HG03060 (cell line): Measurements from ENCODE around the gene FAP.

ENCODE experiments used
- ATAC-seq: cut with Tn5 transposase; IDR thresholded peaks from one replicate; pipeline ENCODE4 v1.9.1; 2021; ENCODE audit warnings: low read depth, moderate number of reproducible peaks; ENCODE audit not compliant: unreplicated experiment

The FAP gene

DNA sequence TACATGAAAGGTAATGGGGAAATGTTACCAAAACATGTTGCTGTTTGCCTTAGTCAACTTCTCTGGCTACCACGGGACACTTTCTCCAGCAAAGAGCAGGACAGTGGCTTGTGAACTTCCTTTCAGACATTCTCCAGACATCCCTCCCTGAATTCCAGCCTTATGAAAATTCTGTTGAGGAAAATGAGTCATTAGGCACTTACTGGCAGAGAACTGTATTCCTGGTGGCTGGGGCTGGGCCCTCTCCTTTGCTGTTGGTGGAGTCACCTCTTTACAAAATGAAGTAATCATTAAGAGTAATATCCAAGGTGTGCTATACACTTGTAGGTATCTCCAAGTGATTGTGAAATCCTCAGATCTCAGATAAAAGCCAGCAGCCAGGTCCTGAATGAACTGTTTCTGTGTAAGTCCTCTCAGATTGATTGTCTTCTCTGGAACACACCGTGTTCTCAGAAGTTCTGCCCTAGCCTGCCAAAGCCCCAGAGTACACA is 1.3 kb upstream of the FAP start:
- no peak for ATAC-seq

DNA sequence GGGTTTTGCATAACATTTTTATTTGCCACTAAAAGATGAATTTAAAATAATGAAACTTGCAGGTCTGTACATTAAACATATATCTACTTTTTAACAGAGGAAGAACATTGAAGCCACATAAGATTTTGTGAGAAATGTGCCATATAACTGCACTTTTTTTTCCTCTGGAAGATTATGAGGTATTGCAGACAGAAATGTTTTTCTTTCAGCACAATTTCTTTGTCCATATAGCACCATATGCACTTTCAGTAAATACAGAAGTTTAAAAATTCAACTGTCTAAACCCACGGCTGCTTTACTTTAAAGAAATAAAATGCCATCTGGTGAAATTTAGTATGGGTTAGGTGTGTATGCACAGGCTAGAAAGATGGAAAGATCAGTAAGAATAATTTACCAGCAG is 470 bp upstream of the FAP start:
- no peak for ATAC-seq

DNA sequence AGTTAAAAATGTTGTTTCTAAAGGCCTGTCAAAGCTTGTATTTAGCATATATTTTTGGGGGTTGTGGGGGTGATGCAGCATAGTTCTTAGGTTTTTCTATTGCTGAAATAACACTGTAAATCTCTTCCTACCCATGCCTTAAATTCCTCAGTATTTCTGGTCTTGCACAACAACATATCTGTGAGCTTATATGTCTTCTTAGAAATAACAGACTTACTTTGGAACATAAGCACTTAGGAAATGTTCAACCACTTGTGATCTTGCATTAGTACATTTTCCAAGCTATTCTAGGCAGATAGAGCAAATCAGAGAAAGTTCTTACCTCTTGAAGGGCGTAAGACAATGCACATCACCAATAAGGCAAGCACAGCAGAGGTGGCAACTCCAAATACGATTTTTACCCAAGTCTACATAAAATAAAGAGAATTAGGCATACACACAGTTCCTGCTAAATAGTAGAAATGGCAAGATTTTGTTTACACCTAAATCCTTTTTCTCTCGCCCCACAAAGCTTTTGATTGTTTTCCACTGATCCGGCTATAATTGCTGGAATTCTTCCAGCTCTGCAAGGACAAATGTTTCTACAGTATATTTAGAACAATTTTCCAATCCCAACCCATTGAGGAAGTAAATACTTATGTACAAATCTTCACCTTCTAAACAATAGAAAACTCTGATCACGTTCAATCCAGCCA is 512 bp downstream of the FAP start:
- ATAC-seq = no peak

DNA sequence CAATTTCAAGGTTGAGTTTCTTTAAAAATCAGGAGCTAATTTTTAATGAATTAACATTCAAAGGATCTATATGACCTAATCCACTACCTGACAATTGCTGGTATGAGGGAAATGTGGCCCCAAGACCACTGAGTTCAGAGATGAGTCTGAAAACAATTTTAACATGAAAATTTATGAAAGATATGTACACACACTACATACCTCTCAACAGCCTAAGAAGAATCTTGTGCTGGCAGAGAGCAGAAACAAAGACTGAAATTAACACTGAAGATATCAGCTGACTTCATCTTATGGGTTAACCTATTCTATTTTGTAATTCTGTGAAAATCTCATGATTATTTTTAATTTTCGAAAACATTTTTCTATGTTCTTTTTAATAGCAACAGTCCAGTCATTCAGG is 1.7 kb downstream of the FAP start:
- ATAC-seq = no peak

DNA sequence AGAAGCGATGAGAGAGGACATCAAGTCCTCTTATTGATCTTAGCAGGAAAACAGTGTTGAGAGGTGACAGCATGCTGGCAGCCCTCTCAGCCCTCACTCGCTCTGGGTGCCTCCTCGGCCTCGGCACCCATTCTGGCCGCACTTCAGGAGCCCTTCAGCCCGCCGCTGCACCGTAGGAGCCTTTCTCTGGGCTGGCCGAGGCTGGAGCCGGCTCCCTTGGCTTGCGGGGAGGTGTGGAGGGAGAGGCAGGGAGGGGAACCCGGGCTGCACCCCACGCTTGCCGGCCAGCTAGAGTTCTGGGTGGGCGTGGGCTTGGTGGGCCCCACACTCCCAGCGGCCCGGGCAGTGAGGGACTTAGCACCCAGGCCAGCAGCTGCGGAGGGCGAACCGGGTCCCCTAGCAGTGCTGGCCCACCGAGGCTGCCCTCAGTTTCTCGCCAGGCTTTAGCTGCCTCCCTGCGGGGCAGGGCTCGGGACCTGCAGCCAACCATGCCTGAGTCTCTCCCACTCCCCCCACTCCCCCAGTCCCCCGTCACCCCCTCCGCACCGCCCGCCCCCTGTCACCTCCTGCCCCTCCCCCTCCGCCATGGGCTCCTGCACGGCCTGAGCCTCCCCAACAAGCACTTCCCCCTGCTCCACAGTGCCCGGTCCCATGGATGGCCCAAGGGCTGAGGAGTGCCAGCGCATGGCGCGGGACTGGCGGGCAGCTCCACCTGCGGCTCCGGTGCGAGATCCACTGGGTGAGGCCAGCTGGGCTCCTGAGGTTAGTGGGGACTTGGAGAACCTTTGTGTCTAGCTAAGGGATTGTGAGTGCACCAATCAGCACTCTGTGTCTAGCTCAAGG is 8.4 kb downstream of the FAP start:
- no peak for ATAC-seq

DNA sequence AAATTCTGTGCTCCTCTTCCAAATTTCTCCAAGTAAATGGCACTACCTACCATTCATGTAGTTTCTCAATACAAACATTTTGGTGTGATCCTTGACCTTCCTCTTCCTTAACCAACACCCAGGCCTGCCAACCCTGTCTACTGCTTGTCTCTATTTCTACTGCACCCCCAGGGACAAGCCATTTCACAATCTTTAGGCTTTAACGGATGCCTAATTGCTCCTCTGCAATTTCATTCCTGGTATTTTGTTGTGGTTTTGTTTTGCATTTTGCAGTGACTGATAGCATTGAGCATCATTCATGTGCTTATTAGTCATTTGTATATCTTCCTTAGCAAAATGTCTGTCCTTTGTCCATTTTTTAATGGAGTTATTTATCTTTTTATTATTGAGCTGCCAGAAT is 10.0 kb downstream of the FAP start:
- ATAC-seq = no peak

DNA sequence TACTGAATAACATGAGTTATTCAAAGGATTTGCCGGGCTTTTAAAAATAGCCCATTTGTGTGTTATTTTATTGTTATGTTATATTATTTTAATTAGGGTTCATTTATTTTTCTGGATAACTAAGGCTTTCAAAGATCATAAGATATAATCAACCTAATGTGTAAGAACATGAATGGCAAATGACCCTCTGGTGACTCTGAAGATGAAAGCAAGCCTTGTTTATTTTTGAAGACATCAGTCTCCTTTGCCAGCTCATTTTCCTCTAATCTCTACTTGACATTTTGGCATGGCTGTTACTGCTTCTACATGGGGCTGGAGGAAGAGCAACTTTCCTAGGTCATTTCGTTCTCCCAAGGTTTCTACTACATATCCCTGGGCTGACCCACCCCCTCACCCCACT is 10.6 kb downstream of the FAP start:
- no peak for ATAC-seq

DNA sequence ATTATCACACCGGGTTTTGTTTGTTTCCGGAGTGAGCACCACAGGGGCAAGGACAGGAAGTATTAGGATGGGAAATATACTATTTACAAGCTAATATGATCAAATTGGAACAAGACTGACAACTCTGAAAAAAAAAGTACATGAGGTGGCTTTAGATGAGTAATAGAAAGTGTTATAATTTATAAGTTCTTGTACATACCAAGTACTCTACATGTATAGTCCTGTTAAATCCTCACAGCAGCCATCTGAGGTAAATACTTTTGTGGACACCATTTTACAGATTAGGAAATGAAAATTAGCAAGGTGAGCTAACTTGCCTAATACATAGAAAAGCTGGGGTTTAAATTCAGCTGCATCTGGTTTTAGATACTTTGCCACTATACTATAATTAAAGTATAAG is 11.2 kb downstream of the FAP start:
- no peak for ATAC-seq

DNA sequence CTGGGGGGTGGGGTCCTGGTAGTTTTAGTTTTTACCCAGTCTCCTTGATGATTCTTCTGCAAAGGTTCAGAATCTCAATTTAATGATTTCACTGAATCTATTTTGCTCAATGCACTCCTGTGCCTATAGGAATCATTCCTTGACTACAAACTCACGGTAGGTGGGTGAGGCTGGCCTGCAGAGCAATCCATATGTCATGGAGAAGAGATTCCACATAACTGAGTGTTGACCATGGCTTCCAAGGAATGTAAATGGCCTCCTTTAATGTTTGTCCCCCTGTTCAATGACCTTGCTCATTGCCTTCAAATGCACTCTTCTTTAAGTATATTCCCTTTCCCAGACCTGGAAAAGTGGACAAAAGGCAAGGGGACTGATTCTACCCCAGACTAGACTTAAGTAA is 12.5 kb downstream of the FAP start:
- ATAC-seq = no peak

DNA sequence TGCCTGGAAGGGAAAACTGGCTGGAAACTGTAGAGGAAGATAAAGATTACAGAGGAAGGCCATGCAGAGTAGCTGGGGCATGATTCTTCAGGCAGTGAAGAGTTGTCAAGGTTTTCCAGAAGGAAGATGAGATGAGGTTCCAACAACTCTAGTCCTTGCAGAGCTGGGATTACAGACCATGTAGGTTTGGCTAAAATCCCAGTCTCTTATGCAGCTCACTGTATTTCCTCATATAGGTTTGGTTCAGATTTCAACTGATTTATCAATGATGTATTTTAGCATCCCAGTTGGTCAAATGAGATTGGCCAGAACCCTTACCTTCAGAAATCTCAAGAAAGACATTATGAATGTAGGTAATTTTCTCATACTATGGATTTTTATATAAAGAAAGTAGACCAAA is 16.4 kb downstream of the FAP start:
- no peak for ATAC-seq

DNA sequence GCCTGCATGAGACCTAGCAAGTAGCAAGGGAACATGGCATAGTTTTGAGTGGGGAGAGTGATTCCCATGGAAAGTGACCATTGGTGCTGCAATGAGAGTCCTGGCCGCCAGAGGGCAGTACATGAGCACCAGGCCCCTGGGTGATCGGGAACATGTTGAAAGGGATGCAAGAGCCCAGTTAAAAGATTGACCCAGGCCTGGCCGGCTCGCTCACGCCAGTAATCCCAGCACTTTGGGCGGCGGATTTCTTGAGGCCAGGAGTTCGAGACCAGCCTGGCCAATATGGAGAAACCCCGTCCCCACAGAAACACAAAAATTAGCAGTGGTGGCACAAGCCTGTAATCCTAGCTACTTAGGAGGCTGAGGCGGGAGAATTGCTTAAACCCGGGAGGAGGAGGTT is 22.2 kb downstream of the FAP start:
- ATAC-seq = peak; percentile 79

DNA sequence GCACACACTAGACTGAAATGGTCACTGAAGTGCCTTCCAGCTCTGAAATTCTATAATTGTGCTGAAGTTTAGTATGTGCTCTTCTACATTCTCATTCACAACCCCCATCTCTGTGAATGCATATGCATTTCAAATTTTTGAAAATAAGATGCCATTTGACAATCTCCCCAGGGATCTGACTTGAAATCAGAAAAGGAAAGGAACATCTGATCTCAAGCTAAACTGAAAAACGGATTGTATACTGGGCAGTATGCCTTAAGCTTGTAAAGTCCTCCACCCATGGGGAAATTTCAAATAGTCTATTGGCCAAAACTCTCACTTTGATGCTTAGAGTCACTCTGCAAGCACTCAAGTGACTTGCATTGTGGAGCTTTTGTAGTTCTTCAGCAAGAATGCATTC is 22.9 kb downstream of the FAP start:
- ATAC-seq = no peak

DNA sequence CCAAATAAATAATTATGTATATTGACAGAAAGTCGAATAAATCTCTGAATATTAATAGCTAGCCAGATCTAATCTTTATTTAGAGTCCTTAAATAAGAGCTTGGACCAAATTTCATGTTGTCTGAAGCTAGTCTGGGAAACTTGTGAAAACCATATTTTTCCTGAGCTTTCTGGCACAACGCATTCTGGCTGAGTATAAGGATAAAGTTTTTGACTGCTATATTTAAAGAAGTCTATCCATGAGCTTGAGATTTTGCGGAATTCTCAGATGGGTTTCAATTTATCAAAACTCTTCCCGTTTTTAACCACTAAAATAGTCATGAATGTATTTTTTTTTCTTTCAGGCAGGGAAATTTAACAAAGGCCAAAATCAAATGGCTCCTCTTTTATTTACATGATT is 23.8 kb downstream of the FAP start:
- no peak for ATAC-seq

DNA sequence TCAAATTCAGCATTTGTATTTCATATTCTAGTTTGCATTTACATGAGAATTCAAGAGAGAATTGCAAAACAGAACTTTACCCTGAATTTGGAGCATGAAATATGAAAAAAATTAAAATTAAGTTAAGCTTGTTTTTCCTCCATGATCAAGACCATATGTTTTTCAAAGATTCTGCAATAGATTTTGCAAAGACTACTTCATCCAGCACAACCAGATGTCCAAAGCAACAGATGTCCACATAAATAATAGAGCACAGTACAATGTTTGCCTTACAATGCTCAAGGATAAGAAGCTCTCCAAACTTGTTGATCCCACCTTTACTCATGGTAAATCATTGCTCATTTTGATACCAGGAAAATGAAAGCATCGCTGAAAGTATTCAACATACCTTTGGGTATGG is 25.6 kb downstream of the FAP start:
- no peak for ATAC-seq

DNA sequence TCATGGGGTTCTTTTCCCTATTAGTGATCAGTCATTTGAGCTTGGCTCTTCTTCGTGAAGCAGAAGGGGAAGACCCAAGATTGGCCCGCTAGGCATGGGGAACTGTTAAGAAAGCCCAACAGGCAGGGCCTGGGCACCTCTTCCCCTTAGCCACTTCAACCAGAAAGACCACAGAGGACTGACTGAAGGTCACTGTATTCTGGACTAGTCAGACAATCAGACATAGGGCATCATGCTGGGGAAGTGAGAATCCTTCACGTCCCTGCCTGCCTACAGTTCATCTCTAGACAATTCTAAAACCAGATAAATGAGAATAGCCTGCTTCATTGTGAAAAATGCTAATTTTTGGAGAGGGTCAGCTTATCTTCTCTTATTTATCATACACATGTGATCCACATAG is 28.1 kb downstream of the FAP start:
- ATAC-seq = no peak

DNA sequence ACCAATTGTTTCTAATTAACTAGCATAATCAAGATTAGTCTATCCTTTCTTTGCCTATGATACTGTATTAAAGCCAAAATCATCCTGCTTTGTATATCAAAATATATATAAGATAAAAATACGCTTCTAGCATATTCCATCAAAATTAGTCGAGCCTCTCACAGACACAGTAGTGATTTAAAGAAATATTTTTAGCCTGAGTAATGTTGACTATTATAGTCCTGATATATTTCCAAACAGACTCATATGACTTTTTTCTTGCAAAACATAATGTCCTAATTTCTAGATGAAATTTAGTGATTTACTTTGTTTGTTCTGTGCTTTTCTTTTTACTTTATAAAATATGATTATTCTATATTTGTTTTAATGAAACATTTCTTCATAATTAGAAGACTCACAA is 30.9 kb downstream of the FAP start:
- ATAC-seq = no peak

DNA sequence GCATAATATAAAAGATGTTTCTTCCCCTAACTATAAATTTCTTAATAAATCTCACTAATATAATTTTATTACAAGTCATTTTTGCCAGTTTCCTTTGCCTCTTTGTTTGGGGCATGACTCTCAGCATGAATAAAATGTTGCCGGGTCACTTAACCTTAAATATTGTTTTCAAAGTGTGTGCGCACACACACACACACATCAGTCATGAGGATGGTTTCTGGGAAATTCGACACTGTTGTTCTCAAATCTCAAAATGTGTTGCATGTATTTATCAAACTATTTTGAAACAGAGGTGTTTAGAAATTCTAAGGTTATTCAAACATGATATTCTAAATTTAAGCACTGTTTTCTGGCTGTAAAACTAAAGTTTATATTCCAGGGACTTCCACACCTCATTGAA is 31.5 kb downstream of the FAP start:
- no peak for ATAC-seq

DNA sequence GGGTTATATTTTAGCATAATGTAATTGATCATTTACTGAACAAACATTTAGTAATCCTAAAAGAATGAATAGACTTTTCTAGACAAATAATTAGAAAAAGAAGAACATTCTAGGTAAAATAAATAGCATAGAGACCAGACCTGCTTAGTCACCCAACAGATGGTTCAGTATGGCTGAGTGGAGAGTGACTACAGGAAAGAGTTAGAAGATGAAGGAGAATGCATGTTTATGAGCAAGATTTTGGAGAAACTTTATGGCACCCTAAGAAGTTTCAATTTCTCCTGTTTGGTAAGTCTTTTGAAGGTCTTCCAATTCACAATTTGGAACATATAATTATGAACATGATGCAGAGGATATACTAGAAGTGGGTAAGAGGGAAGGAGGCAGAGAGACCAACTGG is 32.9 kb downstream of the FAP start:
- no peak for ATAC-seq

DNA sequence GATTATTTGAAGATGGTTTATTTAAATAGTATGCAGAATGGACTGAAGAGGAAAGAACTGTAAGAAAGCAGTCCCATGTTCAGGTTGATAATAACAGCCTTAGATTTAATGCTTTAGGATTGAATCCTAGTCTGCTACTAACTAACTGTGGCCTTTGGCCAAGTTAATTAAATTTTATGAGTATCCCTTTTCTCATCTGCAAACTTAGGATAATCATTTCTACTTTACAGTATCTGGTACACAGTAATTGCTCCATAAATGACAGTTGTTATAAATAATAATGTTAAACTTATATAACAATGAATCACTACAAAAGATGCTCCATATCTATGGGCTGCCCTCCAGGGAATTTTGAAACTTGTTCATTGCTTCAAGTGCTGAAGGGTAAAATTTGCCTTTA is 41.0 kb downstream of the FAP start:
- no peak for ATAC-seq

DNA sequence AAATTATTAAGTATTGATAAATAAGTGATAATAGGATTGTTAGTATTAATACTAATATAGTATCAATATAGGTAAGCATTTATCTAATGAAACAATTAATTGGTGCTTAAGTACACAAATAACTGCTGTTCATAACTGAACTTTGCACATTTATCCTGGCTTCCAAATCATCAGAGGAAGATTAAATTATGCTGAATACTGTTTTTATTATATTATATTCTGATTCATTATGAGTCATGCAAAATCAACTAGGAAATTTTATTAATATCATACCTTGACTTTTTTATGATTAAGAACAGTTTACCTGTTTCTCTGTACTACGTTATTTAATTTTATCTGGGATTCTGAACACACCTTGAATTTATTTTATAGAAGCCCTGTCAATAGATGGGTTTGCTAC is 42.6 kb downstream of the FAP start:
- ATAC-seq = no peak

DNA sequence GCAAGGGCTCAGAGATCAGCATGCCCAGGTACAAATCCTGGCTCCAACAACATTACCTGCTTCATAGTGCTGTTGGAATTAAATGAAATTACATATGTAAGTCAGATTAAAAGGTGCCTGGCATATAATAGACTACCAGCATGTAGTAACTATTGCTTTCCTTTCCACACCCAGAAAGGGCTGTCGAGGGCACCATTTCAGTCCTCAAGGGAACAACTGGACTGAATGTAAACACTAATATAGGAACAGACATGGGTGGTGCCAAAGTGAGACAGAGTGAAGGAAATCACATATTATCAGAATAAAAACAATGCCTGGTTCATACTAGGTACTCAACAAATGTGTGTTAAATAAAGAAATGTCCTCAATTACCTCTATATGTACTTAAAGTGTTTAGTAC is 43.3 kb downstream of the FAP start:
- ATAC-seq = no peak

DNA sequence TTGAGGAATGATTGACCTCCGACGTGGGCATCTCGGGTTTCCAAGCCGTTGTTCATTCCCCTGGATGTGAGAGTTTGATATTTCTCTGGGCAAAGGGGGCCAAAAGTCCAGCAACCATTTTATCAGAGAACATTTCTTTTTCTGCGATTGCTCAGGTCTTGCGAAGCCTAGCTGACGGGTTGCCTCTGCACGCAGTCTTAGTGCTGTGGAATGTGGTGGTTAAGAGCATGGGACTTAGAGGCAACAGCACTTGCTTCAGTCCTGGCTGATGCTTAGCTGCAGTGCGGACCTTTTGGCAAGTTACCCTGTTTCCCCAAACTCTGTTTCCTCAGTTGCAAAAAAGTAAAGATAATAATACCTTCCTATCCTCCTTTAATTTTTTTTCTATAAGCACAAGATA is 45.0 kb downstream of the FAP start:
- no peak for ATAC-seq
